ENCODE data around the gene ARMC9.

ARMC9 gene

DNA sequence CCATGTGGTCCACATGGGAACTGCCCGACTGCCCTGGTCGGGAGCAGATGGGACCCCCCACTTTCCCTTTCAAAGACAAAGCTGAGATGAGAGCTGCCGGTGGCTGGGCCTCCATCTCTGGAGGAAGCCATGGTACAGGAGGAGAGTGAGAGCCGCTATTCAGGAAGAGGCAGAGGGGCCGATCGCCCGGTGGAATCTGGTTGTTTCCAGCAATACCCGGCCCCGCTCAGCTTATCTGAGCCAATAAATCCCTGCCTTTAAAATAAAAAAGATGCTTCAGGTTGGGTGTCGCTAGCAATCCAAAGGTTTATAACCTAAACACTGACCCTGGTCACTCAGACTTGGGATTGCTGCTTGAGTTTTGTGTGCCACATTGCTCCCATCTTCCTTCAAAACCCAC, 181.9 kb downstream of the ARMC9 start:
- DNase-seq (ENCODE audit: low read depth, low spot score), result no peak

DNA sequence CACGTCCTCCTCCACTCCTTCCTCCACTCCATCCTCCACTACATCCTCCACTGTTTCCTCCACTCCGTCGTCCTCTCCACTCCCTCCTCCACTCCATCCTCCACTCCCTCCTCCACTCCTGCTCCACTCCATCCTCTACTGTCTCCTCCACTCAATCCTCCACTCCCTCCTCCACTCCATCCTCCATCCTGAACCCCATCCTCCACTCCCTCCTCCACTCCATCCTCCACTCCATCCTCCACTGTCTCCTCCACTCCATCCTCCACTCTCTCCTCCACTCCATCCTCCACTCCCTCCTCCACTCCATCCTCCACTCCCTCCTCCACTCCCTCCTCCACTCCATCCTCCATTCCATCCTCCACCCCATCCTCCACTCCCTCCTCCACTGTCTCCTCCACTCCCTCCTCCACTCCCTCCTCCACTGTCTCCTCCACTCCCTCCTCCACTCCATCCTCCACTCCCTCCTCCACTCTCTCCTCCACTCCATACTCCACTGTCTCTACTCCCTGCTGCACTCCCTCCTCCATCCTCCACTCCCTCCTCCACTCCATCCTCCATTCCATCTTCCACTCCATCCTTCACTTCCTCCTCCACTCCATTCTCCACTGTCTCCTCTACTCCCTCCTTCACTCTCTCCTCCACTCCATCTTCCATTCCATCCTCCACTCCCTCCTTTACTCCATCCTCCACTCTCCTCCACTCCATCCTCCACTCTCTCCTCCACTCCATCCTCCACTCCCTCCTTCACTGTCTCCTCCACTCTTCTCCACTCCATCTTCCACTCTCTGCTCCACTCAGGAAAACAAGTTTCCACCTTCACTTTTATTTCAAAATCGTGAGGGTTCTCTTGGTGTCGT, 182.8 kb downstream of the ARMC9 start:
- no peak for DNase-seq (ENCODE audit: low read depth, low spot score)

DNA sequence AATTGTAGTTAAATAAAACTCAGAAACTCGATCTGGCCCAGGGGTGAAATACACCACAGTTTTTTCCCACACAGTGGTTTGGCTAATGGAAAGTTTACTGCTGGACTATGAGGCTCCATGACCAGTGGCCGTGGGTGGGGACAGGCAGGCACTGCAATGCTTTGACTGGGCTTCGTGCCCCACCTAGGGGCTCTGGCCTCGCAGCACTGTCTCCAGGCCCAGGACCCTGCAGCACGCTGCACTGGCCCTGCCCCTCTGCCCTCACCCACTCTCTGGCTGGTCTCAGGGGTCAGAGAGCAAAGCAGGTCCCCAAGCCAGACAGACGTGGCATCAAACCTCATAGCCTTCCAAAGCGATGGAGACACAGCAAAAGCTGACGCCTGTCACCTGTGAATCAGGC, 183.7 kb downstream of the ARMC9 start:
- no peak for DNase-seq (ENCODE audit: low read depth, low spot score)

DNA sequence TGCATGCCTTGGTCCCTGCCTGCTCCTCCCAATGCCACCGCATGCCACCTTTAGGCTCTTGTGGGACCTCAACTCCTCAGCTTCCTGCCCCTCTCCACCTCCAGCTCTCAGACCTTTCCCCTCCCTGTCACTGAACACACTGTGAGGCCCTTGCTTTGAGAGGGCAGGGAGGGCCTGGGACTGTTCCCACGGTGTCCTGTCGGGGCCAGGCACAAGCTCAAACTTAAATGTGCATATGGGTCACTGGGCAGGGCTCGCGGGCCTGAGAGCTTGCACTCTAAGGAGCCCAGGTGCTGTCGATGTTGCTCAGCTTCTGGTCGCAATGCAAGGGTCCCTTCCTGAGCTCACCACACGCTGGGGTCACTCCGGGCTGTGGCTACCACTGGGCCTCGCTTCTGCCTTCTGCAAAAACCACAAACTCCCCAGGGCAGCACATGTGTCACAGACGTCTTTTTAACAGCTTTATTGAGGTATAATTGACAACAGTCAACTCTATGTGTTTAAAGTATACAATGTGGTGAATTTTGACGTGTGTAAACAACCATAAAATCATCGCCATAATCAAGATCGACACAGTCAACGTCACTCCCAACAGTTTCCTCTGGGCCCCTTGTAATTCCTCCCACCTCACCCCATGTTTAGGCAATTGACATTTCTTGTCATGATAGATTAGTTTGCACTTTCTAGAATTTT, 185.1 kb downstream of the ARMC9 start:
- DNase-seq (ENCODE audit: low read depth, low spot score), result no peak

DNA sequence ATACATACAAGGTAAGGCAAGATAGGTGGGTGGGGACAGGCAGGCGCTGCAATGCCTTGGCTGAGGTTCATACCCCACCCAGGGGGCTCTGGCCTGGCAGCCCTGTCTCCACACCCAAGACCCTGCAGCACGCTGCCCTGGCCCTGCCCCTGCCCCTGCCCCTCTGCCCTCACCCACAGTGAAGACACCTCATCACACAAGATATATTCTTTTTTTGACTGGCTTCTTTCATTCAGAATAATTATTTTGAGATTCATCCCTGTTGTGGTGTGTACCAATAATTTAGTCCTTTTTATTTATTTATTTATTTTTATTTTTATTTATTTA, 185.6 kb downstream of the ARMC9 start:
- DNase-seq (ENCODE audit: low read depth, low spot score), result no peak

DNA sequence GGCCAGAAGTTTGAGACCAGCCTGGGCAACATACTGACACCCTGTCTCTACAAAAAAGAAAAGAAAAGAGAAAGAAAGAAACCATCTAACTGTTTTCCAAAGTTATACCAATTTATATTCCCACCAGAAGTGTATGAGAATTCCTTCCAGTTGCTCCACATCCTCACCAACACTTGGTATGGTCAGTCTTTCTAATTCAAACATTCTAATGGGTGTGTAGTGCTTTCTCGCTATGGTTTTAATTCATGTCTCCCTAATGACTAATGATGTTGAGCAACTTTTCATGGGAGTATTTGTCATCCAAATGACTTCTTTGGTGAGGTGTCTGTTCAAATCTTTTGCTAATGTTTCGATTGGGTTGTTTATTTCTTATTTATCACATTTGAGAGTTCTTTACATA, 186.5 kb downstream of the ARMC9 start:
- DNase-seq (ENCODE audit: low read depth, low spot score), result no peak

DNA sequence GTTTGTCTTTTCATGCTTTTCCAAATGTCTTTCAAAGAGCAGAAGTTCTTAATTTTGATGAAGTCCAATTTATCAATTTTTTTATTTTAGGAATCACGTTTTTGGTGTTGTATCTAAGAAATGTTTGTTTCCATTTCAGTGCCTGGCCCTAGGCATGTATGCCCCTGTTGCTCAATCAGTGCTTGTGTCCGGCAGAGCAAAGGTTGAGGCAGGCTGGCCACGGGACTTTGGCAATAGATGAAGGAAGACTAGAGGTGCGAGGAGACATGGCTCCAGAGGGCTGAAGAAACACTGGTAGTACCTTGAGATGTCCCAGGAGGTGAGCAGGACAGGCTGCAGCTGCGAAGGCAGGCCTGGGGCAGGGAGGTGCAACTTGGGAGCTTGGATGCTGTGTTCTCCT, 187.0 kb downstream of the ARMC9 start:
- DNase-seq (ENCODE audit: low read depth, low spot score), result no peak

DNA sequence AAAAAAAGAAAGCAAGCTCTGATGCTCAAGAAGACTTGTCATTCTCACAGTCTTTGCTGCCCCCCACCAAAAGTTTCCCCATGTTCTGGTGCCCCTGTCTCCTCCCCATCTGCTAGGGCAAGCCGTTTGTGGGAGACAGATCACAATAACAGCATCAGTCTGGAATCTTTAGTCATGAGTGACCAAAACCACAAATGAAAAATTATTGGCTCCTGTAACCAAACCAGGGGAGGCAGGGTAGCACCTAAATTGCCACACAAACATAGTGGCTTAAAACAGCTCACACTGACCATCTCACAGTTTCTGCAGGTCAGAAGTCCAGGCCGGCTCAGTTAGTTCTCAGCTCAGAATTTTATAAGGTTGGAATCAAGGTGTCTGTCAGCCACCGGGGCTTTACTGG, 188.0 kb downstream of the ARMC9 start:
- no peak for DNase-seq (ENCODE audit: low read depth, low spot score)

DNA sequence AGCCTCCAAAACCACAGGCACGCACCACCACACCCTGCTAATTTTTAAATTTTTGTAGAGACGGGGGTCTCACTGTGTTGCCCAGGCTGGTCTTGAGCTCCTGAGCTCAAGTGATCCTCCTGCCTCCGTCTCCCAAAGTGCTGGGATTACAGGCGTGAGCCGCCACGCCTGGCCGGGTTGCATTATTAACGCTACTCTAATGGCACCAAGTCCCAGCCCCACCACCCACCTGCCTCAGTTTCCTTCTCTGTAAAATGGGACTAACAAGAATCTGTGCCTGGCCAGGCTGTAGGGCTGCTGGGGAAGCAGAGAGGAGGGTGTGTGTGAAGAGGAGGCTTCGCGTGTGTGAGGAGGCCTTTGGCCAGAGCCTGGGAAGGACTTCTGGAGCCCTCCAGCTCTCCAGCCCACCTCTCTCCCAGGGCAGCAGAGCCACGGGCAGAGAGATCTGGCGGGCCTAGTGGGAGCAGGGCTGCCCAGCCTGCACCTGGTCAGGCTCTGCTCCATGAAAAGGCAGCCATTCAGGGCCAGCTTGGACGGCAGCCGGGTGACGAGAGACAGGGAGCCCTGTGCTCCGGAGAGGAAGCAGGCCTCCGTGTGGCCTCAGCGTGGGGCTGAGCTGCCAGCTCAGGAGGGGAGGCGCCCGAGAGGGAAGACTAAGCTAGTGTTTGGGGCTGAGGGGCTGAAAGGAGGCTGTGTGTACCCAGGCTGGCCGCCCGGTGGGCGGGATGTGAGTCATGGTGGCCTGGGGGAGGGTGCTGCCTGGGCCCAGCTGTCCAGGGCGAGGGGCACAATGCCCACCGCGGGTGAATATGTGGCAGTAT, 189.7 kb downstream of the ARMC9 start:
- no peak for DNase-seq (ENCODE audit: low read depth, low spot score)

DNA sequence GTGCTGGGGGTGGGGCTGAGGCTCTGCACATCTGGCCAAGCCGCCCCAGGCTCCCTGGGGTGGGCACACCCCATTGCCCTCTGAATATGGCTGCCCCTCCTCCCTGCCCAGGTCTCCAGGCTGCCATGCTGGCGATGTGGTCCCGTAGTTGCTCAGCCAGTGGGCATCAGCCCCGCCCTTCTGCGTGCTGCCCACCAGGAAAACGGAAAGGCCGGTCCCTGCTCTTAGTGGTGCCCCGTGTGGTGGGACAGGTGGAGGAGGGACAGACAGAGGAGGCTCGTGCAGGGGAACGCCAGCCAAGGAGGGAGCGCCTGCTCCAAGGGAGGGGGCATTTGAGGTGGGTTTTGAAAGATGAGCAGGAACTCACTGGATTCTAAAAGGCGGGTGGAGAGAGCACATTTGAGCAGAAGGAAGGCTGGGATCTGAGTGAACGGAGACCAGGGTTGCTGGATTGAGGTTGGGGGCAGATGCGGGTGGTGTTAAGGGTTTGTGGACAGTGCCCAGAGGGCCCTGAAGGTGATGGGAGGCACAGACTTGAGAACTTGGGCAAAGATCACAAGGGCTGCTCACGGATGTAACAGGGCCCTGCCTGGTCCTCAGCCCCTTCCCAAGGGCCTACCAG, 190.4 kb downstream of the ARMC9 start:
- DNase-seq (ENCODE audit: low read depth, low spot score), result no peak

DNA sequence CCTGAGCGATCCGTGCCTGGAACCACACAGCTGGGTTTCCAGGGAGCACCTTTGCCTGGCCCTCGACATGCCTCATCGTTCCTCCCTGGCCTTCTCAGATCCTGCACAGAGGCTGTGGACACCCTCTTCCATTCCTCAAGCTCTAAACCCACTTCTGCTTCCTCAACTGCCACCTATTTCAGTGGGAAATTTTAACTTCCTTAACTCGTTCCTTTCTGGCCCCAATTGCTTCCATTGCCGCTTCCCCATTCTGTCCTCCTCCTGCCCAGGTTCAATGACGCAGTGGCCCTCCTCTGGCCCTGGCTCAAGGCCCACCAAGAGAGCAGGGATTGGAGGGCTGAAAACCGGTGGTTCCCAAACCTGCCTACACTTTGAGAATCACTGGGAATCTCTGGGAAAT, 192.2 kb downstream of the ARMC9 start:
- DNase-seq (ENCODE audit: low read depth, low spot score), result no peak

DNA sequence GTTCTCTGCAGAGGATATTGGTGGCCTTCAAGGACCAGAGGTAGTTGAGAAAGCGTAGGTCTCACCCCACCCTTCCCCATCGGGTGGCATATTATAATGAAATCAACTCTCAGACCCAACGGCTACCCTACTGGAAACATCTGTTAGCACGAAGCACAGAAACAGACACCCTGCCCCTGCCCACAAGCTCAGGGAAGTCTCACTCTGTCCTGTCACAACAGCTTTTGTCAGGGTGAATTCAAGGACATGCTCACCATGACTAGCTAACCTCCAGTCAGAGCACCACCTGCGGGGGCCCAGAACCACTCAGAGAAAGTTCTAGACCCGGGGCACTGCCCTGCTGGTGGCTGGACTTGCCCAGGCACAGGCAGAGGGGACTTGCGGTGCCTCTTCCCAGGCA, 193.6 kb downstream of the ARMC9 start:
- no peak for DNase-seq (ENCODE audit: low read depth, low spot score)

DNA sequence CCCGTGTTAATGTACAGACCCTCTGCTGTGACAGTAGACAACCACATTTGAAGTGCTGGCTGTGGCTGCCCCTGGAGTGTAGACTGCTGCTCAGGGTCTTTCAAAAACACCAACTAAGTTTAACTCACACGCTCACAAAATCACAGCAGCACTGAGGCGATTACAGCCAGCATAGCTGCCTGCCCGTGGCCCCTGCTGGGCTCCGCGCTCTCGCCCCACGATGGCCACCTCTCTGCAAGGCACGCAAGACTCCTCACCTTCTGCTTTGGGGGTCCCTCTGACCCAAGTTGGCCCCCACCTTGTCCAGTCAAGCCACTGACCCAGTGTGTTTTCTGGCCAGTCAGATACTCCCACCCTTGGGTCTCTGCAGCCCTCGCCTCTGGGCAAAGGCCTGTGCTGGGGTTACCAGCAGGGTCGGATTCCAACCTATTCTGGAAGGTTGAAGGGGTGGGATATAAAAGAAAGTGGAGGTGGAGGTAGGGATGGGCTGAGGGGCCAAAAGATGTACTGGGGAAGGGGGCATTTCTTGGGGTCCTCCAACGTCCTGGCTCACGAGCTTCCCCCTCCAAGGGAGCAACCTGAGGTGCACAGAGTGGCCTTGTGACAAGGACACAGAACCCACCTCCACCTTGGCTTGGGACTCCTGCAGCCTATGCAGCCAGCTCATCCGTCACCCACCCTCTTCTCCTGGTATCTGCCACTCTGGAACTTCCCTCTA, 194.2 kb downstream of the ARMC9 start:
- no peak for DNase-seq (ENCODE audit: low read depth, low spot score)

DNA sequence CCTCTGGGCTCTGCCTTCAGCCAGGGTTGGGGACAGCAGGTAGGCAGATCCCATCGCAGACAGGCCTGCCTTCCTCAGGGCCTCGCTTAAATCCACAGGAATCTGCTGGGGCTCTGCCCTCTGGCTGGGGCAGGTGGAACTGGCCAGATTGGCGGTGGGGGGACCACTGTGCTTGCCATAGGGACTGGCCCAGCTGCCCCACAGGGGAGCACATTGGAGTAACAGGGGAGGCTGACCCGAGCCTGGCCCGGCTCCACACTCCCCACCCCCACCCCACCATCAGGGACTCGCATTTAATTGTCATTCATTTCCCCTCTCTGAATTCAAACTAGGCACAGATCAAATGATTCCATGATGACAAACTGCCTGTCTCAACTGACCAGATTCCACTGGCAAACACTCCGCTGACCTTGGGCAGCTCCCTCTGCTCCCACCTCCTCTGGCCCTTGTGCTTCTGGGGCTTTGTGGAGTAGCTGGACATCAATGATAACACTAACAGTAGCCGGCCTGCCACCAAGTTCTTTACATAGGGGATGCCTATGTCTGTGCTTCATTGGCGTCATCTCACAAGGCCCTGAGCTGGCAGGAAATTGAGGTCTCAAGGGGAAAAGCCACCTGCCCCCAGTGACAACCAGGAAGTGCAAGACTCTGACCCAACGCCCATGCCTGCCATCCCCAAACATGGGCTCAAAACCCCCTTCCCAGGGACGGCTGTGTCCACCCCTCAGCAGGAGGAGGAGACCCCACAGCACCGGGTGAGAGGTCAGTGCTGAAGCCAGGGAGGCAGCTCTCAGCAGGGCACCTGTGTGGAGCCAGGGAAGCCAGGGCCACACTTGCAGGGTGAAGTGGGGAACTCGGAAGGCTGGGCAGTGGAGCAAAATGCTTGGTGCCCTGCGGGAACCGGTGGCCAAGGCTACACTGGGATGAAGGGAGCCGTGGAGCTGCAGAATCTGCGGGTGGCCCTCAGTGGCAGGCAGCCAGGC, 195.0 kb downstream of the ARMC9 start:
- no peak for DNase-seq (ENCODE audit: low read depth, low spot score)

DNA sequence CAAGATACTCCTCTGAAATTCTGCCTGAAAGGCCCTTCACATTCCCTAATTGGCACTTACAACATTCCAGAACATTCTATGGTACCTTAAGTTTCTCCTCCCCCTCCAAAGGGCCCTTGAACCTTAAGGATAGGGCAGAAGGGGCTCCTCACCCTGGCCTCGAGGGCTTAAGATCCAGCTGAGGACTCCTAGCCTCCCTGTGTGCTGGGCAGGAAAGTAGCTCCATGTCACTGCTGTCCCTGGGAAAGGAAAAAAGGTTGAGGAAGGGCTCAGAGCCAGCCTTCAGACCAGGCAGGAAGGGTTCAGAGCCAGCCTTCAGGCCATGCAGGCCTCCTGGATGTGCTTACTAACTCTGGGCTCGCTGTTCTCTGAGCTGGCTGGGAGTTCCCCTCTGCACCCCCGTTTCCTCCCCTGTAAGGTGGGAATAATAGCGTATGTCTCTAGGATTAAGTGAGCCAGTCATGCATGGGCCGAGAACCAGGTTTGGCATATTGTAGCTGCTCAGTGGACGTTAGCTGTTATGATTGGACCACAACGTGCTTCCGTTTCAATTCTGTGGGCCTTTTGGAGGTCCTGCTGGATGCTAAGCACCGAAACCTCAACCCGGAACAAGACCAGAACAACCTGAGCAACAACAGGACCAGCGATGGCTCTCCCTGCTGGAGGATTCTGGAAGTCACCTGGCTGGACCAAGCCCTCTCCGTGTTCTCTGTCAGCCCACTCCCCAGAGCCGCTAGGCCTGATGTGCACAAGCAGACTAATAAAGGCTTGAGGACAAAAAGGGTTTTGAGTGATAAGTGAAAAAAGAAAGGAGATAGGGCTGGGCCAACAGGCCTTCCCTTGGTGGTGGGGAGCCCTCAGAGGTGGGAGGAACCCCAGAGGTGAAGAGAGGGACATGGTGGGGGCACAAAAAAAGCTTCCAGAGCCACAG, 196.0 kb downstream of the ARMC9 start:
- DNase-seq (ENCODE audit: low read depth, low spot score), result no peak

DNA sequence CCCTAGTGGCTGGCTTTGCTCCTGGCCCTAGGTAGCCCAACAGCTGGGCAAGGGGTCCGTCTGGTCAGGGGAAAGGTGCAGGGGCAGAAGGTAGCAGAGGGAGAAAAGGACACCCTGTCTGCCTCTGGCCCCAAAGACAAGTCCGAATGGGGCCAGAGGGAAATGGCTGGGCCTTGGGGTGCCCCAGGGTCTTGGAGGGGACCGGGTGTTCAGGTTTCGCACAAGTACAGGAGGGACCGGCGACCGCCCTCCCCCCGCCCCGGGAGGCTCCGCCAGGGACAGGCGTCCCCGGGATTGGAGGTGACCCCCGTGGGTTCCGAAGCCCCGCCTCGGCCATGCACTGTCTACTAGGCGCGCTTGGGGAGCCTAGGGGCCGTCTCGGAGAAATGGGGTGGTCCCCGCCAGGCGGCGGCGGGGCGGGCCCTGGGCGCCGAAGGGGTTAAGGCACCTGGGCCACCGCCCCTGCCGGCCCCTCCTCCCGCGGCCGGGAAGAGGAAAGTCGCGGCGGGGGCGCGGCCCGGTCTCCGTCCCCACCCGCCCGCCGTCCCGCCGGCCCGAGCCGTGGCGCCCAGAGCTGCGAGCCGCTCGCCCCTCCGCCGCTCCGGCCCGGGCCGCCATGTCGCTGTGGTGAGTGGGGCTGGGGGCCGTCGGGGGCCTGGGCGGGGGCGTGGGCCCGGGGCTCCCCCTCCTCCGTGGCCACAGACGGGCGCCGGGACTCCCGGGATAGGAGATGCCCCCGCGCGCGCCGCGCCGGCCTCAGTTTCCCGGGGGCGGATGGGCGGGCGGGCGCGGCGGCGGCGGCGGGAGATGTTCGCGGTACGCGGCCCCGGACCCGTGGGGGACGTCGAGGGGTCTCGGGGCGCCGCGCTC, 197.0 kb downstream of the ARMC9 start, which contains the start of gene B3GNT7:
Gene B3GNT7 (plus strand): TSS at position 523 of the 870 bp plus-strand sequence. CDS start 94 bp downstream, at position 617.
- no peak for DNase-seq (ENCODE audit: low read depth, low spot score)

DNA sequence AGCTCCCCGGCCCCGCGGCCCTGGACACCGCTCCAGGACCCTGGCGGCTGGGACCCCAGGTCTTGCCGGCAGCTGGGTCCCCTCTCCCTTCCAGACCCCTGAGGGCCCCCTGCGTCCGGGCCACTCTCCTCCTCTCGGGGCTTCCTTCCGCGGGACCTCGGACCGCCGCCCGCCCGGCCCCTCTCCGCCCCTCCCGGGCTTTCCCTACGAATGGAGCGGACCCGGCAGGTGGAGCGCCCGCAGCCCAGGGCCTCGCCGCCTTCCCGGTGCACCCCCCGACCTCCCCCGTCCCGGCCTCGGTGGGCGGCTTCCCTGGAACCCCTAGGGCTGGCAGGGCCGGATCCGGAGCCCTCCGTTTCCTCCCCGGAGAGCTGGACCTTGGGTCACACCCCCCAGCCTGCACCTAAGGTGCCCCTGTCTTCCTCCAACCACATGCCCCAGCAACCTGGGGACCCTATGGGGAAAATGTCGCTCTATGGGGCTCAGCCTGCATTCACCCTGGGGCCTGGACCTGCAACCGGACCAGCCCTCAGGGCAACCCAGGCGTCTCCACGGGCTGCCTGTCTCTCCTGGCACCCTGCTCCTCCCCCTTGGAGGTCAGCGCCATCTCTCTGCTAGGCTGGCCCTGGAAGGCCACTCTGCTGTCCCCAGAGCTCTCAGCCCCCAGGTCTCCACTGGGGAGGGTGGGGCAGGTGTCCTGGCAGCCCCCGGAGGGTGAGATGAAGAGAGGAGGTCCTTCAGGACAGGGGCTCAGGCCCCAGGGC, 197.8 kb downstream of the ARMC9 start:
- no peak for DNase-seq (ENCODE audit: low read depth, low spot score)

Measured in activated CD4-positive, CD25-positive, alpha-beta regulatory T cell treated with anti-CD3 and anti-CD28 coated beads, Interleukin-2, amount 50 U/mL, for 16 hours (primary cell).